Stimulated activated CD8-positive, alpha-beta memory T cell treated with anti-CD3 and anti-CD28 coated beads, Interleukin-7, amount 100 ng/mL, for 4 hours (primary cell): ENCODE results near the gene SPOCD1.

Experiments used
- DNase-seq, 2 donors: peaks; one replicate each; pipeline ENCODE4 v3.0.0-alpha.2; 2020; ENCODE audit warnings: low read depth in 2 of 2

Gene SPOCD1

DNA sequence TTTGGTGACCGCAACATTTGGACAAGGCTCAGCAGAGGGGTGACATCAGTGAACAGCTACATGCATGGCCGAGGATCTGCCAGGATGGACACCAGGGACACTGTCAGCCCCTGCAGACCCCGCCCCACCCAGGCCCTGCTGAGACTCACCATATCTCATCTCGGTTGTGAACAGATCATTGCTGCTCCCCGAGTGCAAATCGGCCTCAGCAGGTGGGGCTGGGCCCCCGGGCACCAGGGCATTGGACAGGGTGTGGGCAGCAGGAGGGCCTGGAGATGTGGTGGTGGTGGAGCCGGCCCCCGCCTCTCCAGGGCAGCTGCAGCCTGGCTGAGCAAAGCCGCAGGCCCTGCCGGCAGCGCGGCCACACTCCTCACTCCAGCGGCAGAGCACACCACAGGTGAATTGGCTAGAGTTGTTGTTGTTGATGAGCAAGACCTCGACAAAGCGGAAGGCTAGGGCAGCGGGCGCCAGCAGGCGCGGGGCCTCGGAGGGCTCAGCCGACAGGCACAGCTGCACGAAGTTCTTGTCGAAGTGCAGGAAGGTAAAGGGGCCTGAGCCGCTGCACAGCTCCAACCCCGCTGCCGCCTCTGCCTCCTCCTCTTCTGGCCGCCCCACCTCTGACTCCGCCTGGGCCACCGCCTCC, 59.9 kb downstream of the SPOCD1 start:
- DNase-seq = no peak

DNA sequence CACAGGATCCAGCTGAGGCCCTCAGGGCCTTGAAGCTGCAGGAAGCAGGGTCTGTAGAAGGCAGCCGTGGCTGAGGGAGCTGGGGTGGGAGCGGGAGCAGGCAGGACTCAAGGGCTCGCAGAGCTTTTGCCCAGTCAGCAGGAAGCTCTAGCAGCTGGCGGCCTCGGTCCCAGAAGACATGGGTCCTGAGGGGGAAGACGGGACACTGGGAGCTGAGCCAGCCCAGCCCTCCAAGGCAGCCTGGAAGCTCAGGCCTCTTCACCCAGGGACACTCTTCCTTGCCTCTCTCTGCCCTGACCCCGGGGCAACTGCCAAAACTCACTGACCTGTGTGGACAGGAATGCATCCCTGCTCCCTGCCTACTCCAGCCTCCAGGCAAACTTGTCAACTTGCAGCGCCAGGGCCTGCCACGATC, 60.6 kb downstream of the SPOCD1 start:
- no peak for DNase-seq

DNA sequence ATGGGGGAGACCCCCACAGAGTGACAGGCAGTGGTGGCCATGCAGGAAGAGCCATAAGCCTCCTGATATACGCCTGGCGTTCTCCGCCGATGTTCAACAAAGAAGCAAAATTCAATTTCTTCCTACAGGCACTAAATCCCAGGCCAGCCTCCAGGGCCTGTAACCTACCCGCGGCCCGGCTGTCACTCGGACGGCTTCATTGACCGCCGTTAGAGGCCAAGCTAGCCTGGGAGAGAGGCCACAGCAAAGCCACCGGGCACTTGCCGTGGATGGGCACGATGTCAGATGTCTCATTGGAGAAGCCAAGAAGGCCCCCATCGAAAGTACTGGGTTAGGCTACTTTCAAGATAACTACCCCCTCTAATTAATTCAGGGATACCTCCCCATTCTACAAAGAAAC, 61.4 kb downstream of the SPOCD1 start:
- DNase-seq = no peak

DNA sequence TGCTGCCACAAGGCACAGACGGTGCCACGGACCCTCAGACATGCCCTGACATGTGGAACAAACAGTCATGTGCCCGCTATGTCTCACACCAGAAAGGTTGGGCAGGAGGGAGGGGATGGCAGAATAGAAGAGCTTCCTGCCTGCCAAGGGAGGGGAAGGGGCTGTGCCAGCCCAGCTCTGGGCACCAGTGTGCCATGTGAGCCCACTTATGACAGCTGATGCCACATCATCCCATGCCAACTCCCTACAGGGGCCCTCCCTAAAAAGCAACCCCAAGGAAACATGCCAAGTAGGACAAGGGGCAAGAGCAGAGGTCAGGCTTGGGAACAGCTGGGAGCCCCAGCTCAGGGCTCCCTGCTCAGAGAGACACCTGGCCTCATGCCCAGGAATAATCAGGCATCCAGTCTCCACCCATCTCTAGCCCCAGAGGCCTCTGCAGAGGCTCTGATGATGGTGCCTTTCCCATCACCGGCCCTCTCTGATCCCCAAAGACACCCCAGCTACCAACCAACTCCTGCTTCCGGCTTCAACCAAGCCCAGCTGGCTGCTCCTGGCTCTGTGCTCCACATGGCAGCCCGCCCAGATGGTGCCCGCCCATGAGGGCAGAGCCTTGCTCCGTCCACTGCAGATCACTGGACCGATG, 62.0 kb downstream of the SPOCD1 start:
- DNase-seq = no peak

DNA sequence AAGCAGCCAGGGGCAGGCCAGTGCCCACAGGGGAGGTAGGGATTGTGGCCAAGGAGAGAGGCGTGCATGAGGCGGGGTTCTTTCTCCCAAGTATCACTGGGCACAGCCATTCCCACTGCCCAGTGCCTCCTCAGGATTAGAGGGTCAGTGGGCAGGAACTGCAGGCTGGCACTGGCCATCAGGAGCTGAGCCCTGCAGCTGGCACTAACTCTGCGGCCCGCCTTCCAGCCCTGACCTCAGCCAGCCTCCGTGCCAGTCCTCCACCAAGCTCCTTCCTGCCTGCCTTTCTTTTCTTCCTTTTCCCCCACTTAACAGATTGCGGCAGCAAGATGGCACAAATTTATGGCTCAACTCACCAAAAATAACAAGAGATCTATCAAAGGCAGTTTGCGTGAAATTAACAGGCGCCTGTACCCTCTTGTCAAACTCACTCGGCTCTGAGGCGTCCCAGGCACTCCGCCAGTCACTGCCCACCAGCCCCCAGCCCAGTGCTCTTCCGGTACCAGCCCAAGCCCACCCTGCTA, 62.8 kb downstream of the SPOCD1 start:
- no peak for DNase-seq

DNA sequence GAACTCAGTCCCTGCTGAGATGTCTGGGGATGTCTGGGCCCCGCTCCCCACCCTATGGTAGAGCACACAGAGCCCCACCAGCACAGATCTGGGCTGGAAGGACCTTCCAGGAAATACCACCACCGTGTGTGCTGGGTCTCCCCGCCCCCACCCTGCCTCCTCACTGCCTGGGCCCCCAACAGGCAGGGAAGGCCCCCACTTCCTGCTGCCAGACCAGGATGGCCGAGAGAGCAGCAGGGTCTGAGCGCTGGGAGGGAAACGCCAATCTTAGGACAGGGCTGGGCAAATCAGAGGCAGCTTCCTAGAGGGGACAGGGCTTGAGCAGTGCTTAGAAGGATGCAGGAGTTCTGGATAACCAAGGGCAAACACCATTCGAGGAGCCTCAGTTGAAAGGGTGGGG, 63.6 kb downstream of the SPOCD1 start:
- no peak for DNase-seq

DNA sequence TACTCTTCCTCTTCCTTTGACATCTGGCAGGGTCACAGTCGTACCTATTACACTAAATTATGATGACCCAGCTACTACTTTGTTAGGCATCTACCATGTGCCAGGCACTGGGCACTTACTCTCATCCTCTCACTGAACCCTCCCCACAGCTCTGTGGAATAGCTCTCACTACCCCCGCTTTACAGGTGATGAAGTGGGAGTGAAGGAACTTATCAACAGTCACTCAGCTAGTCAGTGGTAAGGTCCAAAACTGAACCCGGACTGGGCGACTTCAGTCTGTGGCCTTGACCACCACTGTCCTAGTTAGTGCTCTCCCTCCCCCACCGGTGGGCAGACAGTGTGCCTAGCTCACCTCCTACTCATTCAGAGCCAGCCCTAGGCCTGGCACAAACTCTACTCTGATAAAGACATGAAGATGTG, 64.0 kb downstream of the SPOCD1 start:
- no peak for DNase-seq

DNA sequence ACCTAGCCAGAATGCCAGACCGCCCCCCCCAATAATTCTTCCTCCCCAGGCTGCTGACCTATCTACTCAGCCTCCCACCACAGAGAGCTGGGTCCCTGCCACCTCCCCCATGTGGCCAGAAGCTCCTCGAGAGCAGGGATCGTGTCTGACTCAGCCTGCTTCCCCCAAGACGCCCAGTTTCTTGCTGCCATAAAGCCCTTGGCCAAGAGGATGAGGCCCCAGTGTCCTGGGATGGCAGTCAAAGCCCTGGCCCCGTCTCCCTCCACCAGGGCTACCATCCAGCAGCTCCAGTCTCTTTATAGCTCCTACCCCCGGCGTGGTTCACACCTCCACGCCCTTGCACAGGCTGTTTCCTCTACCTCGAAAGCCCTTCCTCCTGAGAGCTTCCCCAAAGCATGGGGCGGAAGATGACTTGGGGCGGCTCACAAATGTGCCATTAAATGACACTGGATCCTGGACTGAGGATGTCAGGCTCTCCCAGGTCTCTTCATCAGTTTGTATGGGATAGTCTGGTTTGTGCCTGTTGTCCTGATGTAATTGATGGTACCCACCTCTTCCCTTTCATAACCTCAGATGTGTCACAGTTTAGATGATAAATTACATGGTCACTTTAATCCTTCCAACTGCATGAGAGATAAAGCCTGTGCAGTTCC, 64.8 kb downstream of the SPOCD1 start:
- peak in 1 of 2 donors; percentile 22 for DNase-seq

DNA sequence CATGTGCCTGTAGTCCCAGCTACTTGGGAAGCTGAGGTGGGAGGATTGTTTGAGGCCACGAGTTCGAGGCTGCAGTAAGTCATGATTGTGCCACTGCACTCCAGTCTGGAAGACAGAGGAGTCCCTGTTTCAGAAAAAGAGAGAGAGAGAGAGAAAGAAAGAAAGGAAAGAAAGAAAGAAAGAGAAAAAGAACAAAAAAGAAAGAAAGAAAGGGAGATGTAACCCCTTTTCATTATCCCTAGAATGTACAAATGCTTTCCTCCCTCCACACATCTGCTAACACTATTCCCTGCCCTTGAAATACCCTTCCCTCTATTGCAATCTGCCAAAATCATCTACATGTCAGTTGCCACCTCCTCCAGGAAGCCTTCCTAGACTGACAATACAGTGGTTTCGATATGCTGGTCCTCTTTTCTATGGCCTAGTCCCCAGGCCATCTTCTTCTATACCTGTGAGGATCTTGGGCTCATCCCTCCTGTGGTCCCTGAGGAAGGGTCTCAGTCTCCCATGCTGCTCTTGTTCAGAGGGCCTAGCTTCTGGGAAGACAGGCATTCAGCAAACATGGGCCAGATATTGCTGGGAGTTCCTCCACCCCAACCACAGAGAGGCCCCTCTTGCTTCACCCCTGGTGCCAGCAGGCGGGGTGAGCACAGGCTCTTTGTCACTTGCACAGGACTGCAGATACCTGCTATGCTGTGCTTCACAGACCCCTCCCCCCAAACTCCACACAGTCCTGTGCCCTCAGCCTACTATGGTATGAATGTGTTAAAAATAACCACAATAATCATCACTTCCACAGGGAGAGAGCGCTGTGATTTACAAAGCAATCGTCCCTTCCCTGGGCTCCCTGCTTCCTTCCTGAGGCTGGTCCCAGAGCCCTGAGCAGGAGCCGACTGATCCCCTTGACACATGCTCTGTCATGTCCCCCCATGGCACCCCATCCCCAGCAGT, 65.8 kb downstream of the SPOCD1 start:
- no peak for DNase-seq

DNA sequence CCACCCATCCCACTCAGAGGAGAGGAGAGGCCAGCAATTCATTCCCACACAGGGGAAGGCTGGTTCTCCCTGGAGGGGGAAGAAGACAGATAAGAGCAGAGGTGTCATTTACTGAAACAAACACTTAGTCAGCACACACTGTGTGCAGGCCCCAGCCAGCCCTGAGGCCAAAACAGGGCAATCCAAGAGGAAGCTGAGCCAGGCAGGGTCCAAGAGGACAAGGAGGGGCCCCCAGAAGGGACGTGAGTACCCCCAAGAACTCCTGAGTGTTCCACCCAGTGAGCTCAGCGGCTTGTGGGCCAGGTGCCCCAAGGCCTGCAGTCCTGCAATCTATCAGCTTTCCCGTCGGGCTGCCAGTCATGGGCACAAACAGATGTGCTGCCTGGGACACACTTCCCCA, 67.5 kb downstream of the SPOCD1 start:
- DNase-seq = no peak

DNA sequence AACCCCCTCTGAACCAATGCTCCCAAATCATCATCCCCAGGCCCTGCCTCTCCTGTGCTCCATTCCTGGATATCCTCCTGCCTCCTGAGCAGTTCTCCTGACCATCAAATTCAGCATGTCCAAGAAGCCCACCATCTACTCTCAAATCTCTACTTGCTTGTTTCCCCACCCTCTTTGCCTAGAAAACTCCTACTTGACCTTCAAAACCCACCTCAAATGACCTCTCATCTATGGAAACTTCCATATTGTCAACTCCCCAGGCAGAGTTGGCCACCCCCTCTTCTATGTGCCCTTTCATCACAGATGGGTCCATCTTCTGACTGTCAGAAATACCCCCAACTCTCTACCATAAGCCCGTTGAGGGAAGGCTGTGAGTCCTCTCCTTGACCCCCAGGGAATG, 68.5 kb downstream of the SPOCD1 start:
- no peak for DNase-seq

DNA sequence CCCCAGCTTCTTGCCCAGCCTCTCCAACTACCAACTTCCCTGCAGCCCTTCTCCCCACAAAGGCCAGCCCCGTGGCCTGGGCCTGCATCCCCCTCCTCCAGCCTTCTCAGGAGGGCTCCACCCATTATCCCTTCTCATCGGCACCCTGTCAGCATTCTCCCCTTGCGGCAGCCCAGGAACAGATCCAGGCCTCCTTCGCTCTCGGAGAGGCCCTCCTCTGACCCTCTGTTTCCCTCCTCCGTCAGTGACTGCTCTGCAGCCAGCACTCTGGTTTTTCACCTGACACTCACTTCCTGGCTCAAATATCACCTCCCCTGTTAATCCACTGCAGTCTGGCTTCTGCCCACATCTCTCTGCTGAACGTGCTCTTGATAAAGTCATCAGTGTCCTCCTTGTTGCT, 69.1 kb downstream of the SPOCD1 start:
- DNase-seq = no peak

DNA sequence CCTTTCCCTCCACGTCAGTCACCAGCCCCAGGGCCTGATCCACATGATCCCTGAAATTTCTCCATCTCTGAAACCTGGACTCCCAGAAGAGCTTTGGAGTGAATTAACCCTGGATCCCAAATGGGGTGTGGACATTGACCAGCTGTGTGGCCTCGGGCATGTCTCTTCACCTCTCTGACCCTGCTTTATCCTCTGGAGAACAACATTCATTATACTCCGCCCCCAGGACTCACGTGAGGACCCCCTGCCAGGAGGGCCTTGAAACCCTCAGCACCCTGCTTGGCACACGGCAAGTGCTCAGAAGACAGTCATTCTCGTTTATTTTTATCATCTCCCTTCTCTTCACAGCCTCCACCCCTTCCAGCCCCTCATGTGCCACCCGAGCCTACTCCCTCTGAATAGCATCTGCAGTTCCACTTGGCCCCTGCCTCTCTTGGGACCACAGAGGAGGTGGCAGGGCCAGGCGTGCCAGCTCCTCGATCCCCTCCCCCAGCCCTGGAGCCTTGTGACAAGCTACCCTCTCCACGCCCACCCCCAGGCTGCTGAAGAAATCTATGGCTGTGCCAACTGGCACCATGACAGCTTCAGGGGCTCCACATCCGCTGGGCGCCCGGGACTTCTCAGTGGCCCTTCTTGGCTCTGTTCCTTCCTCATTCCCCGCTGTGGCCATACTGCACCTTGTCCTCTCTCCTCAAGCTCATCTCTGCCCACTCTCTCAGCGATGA, 69.7 kb downstream of the SPOCD1 start:
- no peak for DNase-seq

DNA sequence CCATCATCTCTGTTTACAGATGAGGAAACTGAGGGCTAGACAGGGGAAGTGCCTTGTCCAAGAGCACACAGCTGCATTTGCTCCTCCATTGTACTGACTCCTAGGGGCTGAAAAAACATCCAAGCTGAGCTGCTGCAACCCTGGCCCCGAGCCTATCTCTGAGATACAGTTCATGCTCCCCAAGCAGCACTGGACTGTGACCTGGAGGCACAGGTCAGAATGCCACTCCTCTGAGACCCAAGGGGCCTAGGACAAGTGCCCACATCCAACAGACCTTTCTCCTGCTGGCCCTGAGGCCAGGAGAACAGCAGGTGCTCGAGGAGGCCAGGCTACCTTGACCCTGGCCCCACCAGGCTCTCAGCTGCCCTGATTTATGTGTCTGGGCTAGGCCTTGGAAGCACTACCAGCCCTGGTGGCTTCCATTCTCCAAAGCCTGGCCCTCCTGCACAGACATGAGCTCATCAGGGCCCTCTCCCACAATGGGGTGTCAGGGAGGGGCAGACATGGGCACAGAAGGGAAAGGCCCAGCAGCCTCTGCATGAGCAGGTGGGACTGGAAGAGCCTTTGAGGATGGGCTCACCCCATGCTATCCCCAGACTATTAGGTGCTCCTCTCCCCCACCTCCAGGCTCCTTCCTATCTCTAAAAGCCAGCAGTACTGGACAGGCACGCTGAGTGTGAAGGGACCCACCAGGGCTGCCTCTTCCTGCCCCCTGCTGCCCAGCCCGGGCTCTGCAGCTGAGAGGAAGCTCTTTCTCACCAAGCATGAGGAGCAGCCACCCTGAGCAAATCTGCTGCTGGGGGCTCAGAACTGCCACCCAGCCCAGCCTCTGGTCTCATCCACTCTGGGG, 70.5 kb downstream of the SPOCD1 start:
- DNase-seq = peak; percentile 28 to 33

DNA sequence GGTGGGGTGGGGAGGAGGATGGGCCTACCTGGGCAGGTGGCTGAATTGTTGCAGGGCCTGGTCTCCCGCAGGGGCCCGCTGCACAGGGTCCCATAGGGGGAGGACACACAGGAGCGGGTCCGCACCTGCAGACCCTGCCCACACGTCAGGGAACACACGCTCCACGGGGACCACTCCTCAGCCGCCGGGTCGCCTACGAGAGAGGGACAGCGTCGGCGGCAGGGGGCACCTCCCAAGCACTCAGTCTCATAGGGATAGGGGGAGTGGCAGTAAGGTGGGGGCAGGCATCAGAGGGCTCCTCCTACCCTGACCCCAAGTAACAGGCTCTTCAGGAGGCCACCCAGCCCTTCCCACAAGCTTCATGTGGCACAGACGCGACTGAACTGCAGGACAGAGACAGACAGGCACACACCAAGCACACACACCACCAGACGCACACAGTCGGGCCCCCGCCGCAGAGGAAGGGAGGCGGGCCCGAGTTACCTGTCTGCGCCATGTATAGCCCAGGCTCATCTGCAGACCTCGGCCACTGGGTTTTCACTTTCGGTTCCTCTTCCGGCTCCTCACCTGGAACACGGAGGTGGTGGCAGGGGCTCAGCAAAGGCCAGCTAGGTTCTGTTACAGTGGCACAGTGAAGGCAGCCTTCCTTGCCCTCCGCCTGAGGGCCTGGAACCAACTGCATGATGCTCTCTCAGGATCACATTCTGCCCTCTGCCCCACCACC, 71.5 kb downstream of the SPOCD1 start:
- no peak for DNase-seq

DNA sequence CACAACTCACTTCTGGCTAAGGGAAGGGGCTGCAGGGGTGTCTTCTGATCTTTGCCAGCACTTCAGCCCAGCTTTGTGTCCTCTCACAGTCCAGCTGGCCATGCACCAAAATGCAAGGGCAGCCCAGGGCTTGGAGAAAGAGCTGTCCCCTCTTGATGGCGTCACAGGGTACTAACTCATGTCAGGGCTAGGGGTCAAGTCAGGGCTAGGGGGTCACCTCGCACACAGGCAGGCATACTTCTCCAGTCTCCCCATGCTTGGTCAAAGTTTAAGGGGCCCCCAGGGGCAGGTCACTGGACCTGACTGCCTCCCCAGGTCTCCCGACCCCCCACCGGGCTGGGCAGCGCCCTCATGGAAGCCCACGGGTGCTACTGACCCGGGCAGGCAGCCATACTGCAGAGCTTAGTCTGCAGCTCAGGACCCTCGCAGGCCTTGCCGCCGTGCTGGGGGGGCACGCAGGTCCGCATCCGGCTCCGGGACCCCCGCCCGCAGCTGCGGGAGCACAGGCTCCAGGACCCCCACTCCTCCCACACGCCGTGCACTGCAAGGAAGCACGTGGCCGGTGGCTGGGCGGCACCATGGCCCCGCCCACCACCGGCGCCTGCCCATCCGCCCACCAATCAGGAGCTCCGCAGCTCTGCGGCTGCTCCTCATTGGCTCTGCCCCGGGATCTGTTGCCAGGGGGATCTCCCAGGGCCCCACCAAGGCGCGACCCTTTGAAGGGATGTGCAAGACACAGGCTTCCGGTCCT, 73.2 kb downstream of the SPOCD1 start:
- no peak for DNase-seq
